HCT116 (cell line): ENCODE results near the gene TEAD1. TPM values are rescaled to one million over a fixed set of nuclear protein-coding genes. Genes with fewer than 3 reads are reported as not detected.

Experiments used
- ATAC-seq: fragments of 200-7000 bp; cut with Tn5 transposase; 2 replicates; pipeline ENCODE4 v1.9.1; 2020; ENCODE audit warnings: mild to moderate bottlenecking, moderate library complexity
- BruUV-seq: library from RNA; stranded (reverse); fragments of 400-500 nt; replicated peaks from 2 replicates; lab custom pipeline; 2021; lab: Mats Ljungman, UMichigan
- CTCF ChIA-PET: fragments of 300-600 bp; sonication (Branson Sonifier 250); formaldehyde crosslinking; loops from one replicate; lab custom pipeline; 2021; ENCODE audit warnings: antibody characterized with exemption; lab: Charles Lee
- POLR2A ChIA-PET: fragments of 300-600, 350-600 bp; sonication (Branson Sonifier 250); formaldehyde crosslinking; loops from one replicate; lab custom pipeline; 2021; ENCODE audit warnings: antibody characterized with exemption; lab: Charles Lee
- RAD21 ChIA-PET, 2 experiments: fragments of 300-600 bp; sonication (Branson Sonifier 250); formaldehyde crosslinking; loops; one replicate each; lab custom pipeline; 2023; ENCODE audit warnings: low total read pairs in 2 of 2; ENCODE audit not compliant: uncharacterized antibody in 2 of 2, unreplicated experiment in 2 of 2, low non-redundant PET in 1 of 2; lab: Charles Lee
- DNase-seq: peaks from one replicate; pipeline ENCODE4 v3.0.0-alpha.2; 2010; ENCODE audit warnings: low read depth, low spot score
- H2AFZ ChIP-seq: fragments of 200-600 bp; shearing (Covaris generic), sonication (generic); 2 replicates; pipeline ENCODE4 v1.6.1; 2017; ENCODE audit warnings: low read depth, mixed run types, mixed read lengths, antibody characterized with exemption, low read length; ENCODE audit not compliant: poor library complexity, severe bottlenecking
- H3K27ac ChIP-seq: 2 replicates; pipeline ENCODE4 v1.5.1; 2012; ENCODE audit warnings: low read depth, low read length
- H3K27me3 ChIP-seq: fragments of 200-600 bp; sonication (generic); 2 replicates; pipeline ENCODE4 v1.6.1; 2016; ENCODE audit warnings: mixed run types, low read length, mixed read lengths; ENCODE audit not compliant: insufficient read depth
- H3K36me3 ChIP-seq, 2 experiments: fragments of 200-500 bp in 1 of 2; fragments of 200-600 bp in 1 of 2; sonication (Bioruptor generic) in 1 of 2; sonication (generic) in 1 of 2; 2 replicates each; pipeline versions ENCODE4 v1.5.1 to v1.6.1; 2014 to 2016; ENCODE audit warnings: low read length in 2 of 2, inconsistent platforms in 1 of 2, mixed read lengths in 1 of 2, mixed run types in 1 of 2; ENCODE audit not compliant: insufficient read depth in 2 of 2, control insufficient read depth in 1 of 2
- H3K4me1 ChIP-seq, 2 experiments: fragments of 200-600 bp in 1 of 2; sonication (generic) in 1 of 2; 2 replicates each; pipeline versions ENCODE4 v1.5.1 to v1.6.1; 2012 to 2017; ENCODE audit warnings: low read length in 2 of 2, inconsistent platforms in 1 of 2, mild to moderate bottlenecking in 1 of 2, mixed read lengths in 1 of 2, mixed run types in 1 of 2, moderate library complexity in 1 of 2; ENCODE audit not compliant: insufficient read depth in 2 of 2, control insufficient read depth in 1 of 2
- H3K4me2 ChIP-seq: fragments of 200-600 bp; sonication (generic); 2 replicates; pipeline ENCODE4 v1.6.1; 2017; ENCODE audit warnings: mixed run types, low read length, mixed read lengths
- H3K4me3 ChIP-seq, 2 experiments: fragments of 200-600 bp in 1 of 2; sonication (generic) in 1 of 2; replicated peaks in 1 of 2; 2 replicates each; pipeline ENCODE4 v1.5.1; 2011 to 2016; ENCODE audit warnings: low read length in 2 of 2, control low read depth in 1 of 2, low read depth in 1 of 2, mild to moderate bottlenecking in 1 of 2, mixed read lengths in 1 of 2, mixed run types in 1 of 2
- H3K79me2 ChIP-seq: fragments of 200-600 bp; sonication (generic); 2 replicates; pipeline ENCODE4 v1.6.1; 2017; ENCODE audit warnings: mild to moderate bottlenecking, mixed run types, low read length, moderate library complexity, mixed read lengths; ENCODE audit not compliant: insufficient read depth
- H3K9ac ChIP-seq: fragments of 200-600 bp; sonication (generic); 2 replicates; pipeline ENCODE4 v1.6.1; 2016; ENCODE audit warnings: low read length, mixed read lengths
- H3K9me2 ChIP-seq: fragments of 200-600 bp; sonication (generic), shearing (Covaris generic); 2 replicates; pipeline ENCODE4 v1.6.1; 2017; ENCODE audit warnings: mixed run types, mild to moderate bottlenecking, moderate library complexity; ENCODE audit not compliant: insufficient read depth
- H3K9me3 ChIP-seq, 2 experiments: fragments of 200-500 bp in 1 of 2; fragments of 200-600 bp in 1 of 2; sonication (Bioruptor generic) in 1 of 2; sonication (generic) in 1 of 2; 2 replicates each; pipeline ENCODE4 v1.6.1; 2014 to 2017; ENCODE audit warnings: low read length in 2 of 2, mixed read lengths in 2 of 2, inconsistent platforms in 1 of 2, low read depth in 1 of 2, mild to moderate bottlenecking in 1 of 2, mixed run types in 1 of 2, moderate library complexity in 1 of 2; ENCODE audit not compliant: control insufficient read depth in 1 of 2, insufficient read depth in 1 of 2
- H4K20me1 ChIP-seq: fragments of 200-600 bp; sonication (generic), shearing (Covaris generic); 2 replicates; pipeline ENCODE4 v1.6.1; 2017; ENCODE audit warnings: mixed run types, mild to moderate bottlenecking, moderate library complexity; ENCODE audit not compliant: insufficient read depth
- ATF3 ChIP-seq: IDR thresholded peaks from 2 replicates; pipeline ENCODE4 v1.6.1; 2012
- CBX3 ChIP-seq: IDR thresholded peaks from 2 replicates; pipeline ENCODE4 v1.6.1; 2012; ENCODE audit warnings: low read depth
- CEBPB ChIP-seq: IDR thresholded peaks from 2 replicates; pipeline ENCODE4 v1.6.1; 2012; ENCODE audit warnings: low read depth
- ELF1 ChIP-seq: IDR thresholded peaks from 2 replicates; pipeline ENCODE4 v1.6.1; 2012; ENCODE audit warnings: low read depth, borderline replicate concordance
- EZH2 ChIP-seq: fragments of 200-600 bp; sonication (generic); IDR thresholded peaks from 2 replicates; pipeline ENCODE4 v1.6.1; 2017; ENCODE audit warnings: antibody characterized with exemption, mixed run types
- FOSL1 ChIP-seq: IDR thresholded peaks from 2 replicates; pipeline ENCODE4 v1.6.1; 2012; ENCODE audit warnings: low read depth
- JUND ChIP-seq: IDR thresholded peaks from 2 replicates; pipeline ENCODE4 v1.6.1; 2012
- POLR2A ChIP-seq: IDR thresholded peaks from 2 replicates; pipeline ENCODE4 v1.7.0; 2011; ENCODE audit warnings: borderline replicate concordance; ENCODE audit not compliant: insufficient read depth, insufficient read length; ENCODE audit errors: extremely low read depth
- POLR2AphosphoS5 ChIP-seq: IDR thresholded peaks from 2 replicates; pipeline ENCODE4 v1.6.1; 2011; ENCODE audit warnings: mild to moderate bottlenecking, low read depth, low read length, moderate library complexity
- REST ChIP-seq: IDR thresholded peaks from 2 replicates; pipeline ENCODE4 v1.6.1; 2012; ENCODE audit warnings: low read depth
- SIN3A ChIP-seq: IDR thresholded peaks from 2 replicates; pipeline ENCODE4 v1.6.1; 2012; ENCODE audit warnings: low read depth
- TCF7L2 ChIP-seq: IDR thresholded peaks from 2 replicates; pipeline ENCODE4 v1.7.0; 2011; ENCODE audit warnings: borderline replicate concordance, inconsistent platforms; ENCODE audit not compliant: insufficient read depth, insufficient read length; ENCODE audit errors: extremely low read depth
- YY1 ChIP-seq: IDR thresholded peaks from 2 replicates; pipeline ENCODE4 v1.6.1; 2011; ENCODE audit warnings: low read length, low read depth, moderate library complexity, mild to moderate bottlenecking; ENCODE audit not compliant: insufficient replicate concordance; ENCODE audit errors: extremely low read depth
- ZFX ChIP-seq: fragments of 450-650 bp; IDR thresholded peaks from 2 replicates; pipeline ENCODE4 v1.6.1; 2017
- ZNF274 ChIP-seq: fragments of 200-500 bp; sonication (Bioruptor generic); IDR thresholded peaks from 2 replicates; pipeline ENCODE4 v1.6.1; 2014; ENCODE audit warnings: mild to moderate bottlenecking, low read depth, low read length, inconsistent platforms
- intact Hi-C: fragments of 100-400 bp; cut with micrococcal nuclease; formaldehyde crosslinking; loops from 2 replicates; pipeline ENCODE4 v1.10.0; 2022
- total RNA-seq: library from RNA; stranded (reverse); gene quantifications from one replicate; pipeline ENCODE4 v1.2.1, GENCODE V29; 2021; ENCODE audit not compliant: unreplicated experiment
- TF ChIP-seq, protein P1 (sequence below): IDR thresholded peaks from 2 replicates; pipeline ENCODE4 v1.6.1; 2011; ENCODE audit warnings: mild to moderate bottlenecking, low read length, moderate library complexity; ENCODE audit not compliant: insufficient replicate concordance; ENCODE audit errors: extremely low read depth

Gene TEAD1
- total RNA-seq, 1 experiment from 2014 or later, result 103 TPM

DNA sequence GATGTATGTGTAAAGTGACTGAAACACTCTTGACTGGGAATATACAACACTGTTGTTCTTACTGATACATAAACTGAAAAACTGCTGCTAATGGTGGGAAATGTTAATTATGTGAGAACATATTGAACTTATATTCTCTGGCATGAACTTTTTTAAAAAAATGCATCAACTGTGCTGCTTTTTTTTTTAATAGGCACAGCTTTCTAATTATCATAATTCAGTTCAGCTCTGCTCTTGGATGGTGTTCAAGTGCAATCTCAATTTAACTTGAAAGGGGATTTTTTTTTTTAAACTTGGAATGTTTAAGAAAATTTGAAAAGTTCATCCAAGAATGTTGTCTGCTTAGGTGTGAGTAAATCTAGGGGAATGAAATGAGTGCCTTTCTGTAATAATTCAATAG, 5.2 kb downstream of the TEAD1 start:
- Histone ChIP-seq H3K9me3 (no peaks in the 10 kb centered on the region), H3K4me2 (no peak overlapping the region), H2AFZ (no peak overlapping the region), H3K79me2 (peaks cover 95% of the 10 kb centered on the region), H3K9me2 (no peaks in the 10 kb centered on the region), H3K9ac (no peak overlapping the region), H3K4me1 (peaks cover 41 to 55% of the 10 kb centered on the region in 2 experiments), H3K27ac (no peak overlapping the region), H3K27me3 (no peaks in the 10 kb centered on the region), H3K4me3 (no peak overlapping the region), H4K20me1 (no peaks in the 10 kb centered on the region), H3K36me3 (no peaks in the 10 kb centered on the region; a peak in 1 of 4 replicates)
- POLR2A ChIA-PET, result no interaction called here
- no TSS peak for BruUV-seq
- no peak for TF ChIP-seq CEBPB
- no peak for TF ChIP-seq POLR2AphosphoS5
- TF ChIP-seq YY1, result no peak
- TF ChIP-seq ATF3, result no peak
- TF ChIP-seq CBX3, result no peak
- no peak for TF ChIP-seq SIN3A
- no peak for TF ChIP-seq TCF7L2
- TF ChIP-seq ZFX, result no peak
- TF ChIP-seq EZH2, result no peak
- no peak for TF ChIP-seq REST
- no peak for TF ChIP-seq JUND
- TF ChIP-seq, protein P1, sequence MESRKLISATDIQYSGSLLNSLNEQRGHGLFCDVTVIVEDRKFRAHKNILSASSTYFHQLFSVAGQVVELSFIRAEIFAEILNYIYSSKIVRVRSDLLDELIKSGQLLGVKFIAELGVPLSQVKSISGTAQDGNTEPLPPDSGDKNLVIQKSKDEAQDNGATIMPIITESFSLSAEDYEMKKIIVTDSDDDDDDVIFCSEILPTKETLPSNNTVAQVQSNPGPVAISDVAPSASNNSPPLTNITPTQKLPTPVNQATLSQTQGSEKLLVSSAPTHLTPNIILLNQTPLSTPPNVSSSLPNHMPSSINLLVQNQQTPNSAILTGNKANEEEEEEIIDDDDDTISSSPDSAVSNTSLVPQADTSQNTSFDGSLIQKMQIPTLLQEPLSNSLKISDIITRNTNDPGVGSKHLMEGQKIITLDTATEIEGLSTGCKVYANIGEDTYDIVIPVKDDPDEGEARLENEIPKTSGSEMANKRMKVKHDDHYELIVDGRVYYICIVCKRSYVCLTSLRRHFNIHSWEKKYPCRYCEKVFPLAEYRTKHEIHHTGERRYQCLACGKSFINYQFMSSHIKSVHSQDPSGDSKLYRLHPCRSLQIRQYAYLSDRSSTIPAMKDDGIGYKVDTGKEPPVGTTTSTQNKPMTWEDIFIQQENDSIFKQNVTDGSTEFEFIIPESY, result no peak
- no peak for TF ChIP-seq POLR2A
- no peak for TF ChIP-seq ZNF274
- no peak for TF ChIP-seq ELF1
- TF ChIP-seq FOSL1, result no peak
- RAD21 ChIA-PET, result no interaction called here
- DNase-seq (no peak), ATAC-seq (no peak)
- intact Hi-C loops, result loop anchor here (5.0 kb wide), 1 partner anchor 123 kb away; no protein-coding TSS in a partner anchor
- CTCF ChIA-PET, result no interaction called here
